Measurements from ENCODE around the gene WFDC10B.
"Not testable (repeated sequence)": the region's sequence is repeated elsewhere in the genome, so short reads cannot be mapped to it uniquely, and the experiment has no call there.

WFDC10B gene

DNA sequence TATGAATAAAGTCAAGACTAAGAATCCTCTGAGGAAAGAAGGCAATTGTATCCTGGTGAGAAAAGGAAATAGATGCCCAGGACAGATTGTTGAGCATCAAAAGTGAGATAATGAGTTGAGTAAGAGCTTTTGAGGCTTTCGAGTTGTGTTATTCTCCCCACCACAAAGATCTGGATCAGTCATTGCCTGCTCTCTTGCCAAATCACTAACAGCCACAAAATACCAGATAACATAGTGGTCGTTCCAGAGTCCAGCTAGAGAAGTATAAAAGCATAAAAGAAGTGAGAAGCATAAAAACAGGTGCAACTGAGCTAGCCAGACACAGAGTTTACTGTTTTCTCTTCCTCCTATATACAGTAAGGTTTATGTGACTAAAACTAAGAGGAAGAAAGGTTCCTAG lies 22.2 kb upstream of the WFDC10B start:
- Histone ChIP-seq H3K4me1 (ENCODE audit: low read depth, poor library complexity, severe bottlenecking) (peaks cover 27% of the 10 kb centered on the region), H4K20me1 (ENCODE audit: insufficient read depth) (no peaks in the 10 kb centered on the region), H3K79me2 (ENCODE audit: insufficient read depth, low read depth) (no peaks in the 10 kb centered on the region), H3K9ac (no peak overlapping the region), H2AFZ (ENCODE audit: low read depth) (0 out of 2 replicates have a peak overlapping the region, but pooled peaks have one; percentile 2), H3K27me3 (ENCODE audit: insufficient read depth, low read depth) (no peaks in the 10 kb centered on the region), H3K4me2 (peak overlapping the region; percentile 26; the same call in 1 of the 2 replicates), H3K27ac (peak overlapping the region; percentile 27; the same call in 1 of the 2 replicates), H3K36me3 (ENCODE audit: insufficient read depth) (no peaks in the 10 kb centered on the region), H3K4me3 (IDR thresholded peaks at IDR 0.05; ENCODE audit: insufficient read depth, low read depth, low read length) (no peak overlapping the region)
- TF ChIP-seq, protein P1, sequence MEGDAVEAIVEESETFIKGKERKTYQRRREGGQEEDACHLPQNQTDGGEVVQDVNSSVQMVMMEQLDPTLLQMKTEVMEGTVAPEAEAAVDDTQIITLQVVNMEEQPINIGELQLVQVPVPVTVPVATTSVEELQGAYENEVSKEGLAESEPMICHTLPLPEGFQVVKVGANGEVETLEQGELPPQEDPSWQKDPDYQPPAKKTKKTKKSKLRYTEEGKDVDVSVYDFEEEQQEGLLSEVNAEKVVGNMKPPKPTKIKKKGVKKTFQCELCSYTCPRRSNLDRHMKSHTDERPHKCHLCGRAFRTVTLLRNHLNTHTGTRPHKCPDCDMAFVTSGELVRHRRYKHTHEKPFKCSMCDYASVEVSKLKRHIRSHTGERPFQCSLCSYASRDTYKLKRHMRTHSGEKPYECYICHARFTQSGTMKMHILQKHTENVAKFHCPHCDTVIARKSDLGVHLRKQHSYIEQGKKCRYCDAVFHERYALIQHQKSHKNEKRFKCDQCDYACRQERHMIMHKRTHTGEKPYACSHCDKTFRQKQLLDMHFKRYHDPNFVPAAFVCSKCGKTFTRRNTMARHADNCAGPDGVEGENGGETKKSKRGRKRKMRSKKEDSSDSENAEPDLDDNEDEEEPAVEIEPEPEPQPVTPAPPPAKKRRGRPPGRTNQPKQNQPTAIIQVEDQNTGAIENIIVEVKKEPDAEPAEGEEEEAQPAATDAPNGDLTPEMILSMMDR (conservative IDR thresholded peaks at IDR 0.05; ENCODE audit: low read depth, low read length): no peak

DNA sequence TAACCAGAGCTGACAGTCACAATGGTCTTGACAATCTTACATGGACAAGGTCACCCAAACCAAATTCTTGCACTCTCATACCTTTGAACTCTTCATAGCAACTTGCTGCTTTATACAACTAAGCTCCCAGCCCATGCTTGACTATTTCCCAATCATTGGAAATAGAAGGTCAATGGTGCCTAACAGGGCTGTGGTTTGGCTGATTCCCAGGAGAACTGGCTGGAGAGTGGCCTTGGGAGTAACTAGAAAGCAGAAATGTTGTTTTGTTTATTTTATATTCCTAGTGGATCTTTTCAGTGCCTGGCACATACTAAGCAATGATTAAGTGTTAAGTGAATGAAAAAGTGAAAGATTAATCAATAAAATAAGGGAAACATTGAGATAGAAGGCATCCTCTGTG lies 20.3 kb upstream of the WFDC10B start:
- Histone ChIP-seq H3K4me1 (ENCODE audit: low read depth, poor library complexity, severe bottlenecking) (peaks cover 27% of the 10 kb centered on the region), H2AFZ (ENCODE audit: low read depth) (no peak overlapping the region), H4K20me1 (ENCODE audit: insufficient read depth) (no peaks in the 10 kb centered on the region), H3K27me3 (ENCODE audit: insufficient read depth, low read depth) (no peaks in the 10 kb centered on the region), H3K27ac (no peak overlapping the region), H3K4me3 (IDR thresholded peaks at IDR 0.05; ENCODE audit: insufficient read depth, low read depth, low read length) (no peak overlapping the region), H3K36me3 (ENCODE audit: insufficient read depth) (no peaks in the 10 kb centered on the region), H3K79me2 (ENCODE audit: insufficient read depth, low read depth) (no peaks in the 10 kb centered on the region), H3K4me2 (no peak overlapping the region), H3K9ac (no peak overlapping the region)
- TF ChIP-seq, protein P1 (conservative IDR thresholded peaks at IDR 0.05; ENCODE audit: low read depth, low read length): no peak

DNA sequence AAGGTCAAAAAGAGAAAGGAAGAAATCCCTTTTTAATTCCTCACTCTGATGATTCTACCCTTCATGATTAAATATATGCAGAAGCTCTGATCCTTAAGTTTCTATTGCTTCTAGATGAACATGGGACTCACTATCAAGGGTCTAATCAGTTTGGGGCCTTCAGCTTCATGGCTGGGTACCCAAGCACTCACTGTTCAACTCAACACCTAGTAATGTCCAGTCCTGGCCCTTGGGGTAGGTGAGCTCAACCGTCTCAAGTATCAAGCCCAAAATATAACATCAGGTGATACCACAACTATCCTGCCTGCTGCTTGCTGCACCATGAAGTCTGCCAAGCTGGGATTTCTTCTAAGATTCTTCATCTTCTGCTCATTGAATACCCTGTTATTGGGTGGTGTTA lies 17.2 kb upstream of the WFDC10B start, which contains the start of gene SPINT4:
Gene SPINT4 (plus strand): TSS at position 301 of the 400 bp plus-strand sequence. CDS start 21 bp downstream, at position 322.
- no peaks in the 10 kb centered on the region for H3K79me2 ChIP-seq (ENCODE audit: insufficient read depth, low read depth)
- H3K4me1 ChIP-seq (ENCODE audit: low read depth, poor library complexity, severe bottlenecking): peaks cover 19% of the 10 kb centered on the region
- H2AFZ ChIP-seq (ENCODE audit: low read depth): no peak within 1 kb of the TSS
- no peak within 1 kb of the TSS for H3K4me2 ChIP-seq
- TF ChIP-seq, protein P1 (conservative IDR thresholded peaks at IDR 0.05; ENCODE audit: low read depth, low read length): no peak
- H3K27ac ChIP-seq: no peak within 1 kb of the TSS
- no peaks in the 10 kb centered on the region for H3K36me3 ChIP-seq (ENCODE audit: insufficient read depth)
- H3K27me3 ChIP-seq (ENCODE audit: insufficient read depth, low read depth): no peaks in the 10 kb centered on the region
- no peaks in the 10 kb centered on the region for H4K20me1 ChIP-seq (ENCODE audit: insufficient read depth)
- no peak within 1 kb of the TSS for H3K4me3 ChIP-seq (IDR thresholded peaks at IDR 0.05; ENCODE audit: insufficient read depth, low read depth, low read length)
- no peak within 1 kb of the TSS for H3K9ac ChIP-seq

DNA sequence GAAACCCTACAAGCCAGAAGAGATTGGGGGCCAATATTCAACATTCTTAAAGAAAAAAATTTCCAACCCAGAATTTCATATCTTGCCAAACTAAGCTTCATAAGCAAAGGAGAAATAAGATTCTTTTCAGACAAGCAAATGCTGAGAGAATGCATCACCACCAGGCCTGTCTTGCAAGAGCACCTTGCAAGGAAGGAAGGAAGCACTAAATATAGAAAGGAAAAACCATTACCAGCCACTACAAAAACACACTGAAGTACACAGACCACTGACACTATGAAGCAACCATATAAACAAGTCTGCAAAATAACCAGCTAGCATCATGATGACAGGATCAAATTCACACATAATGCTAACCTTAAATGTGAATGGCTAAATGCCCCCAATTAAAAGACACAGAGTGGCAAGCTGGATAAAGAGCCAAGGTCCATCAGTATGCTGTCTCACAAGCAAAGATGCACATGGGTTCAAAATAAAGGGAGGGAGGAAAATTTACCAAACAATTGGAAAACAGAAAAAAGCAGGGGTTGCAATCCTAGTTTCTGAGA lies 11.4 kb upstream of the WFDC10B start:
- H3K4me3 ChIP-seq (IDR thresholded peaks at IDR 0.05; ENCODE audit: insufficient read depth, low read depth, low read length); H3K27me3 ChIP-seq (ENCODE audit: insufficient read depth, low read depth); H3K79me2 ChIP-seq (ENCODE audit: insufficient read depth, low read depth); H4K20me1 ChIP-seq (ENCODE audit: insufficient read depth); H3K9ac ChIP-seq; H3K36me3 ChIP-seq (ENCODE audit: insufficient read depth); H2AFZ ChIP-seq (ENCODE audit: low read depth): not testable (repeated sequence)
- peaks cover 47% of the 10 kb centered on the region for H3K4me1 ChIP-seq (ENCODE audit: low read depth, poor library complexity, severe bottlenecking)
- H3K4me2 ChIP-seq: peak overlapping the region; percentile 58
- peak overlapping the region; percentile 48 for H3K27ac ChIP-seq

DNA sequence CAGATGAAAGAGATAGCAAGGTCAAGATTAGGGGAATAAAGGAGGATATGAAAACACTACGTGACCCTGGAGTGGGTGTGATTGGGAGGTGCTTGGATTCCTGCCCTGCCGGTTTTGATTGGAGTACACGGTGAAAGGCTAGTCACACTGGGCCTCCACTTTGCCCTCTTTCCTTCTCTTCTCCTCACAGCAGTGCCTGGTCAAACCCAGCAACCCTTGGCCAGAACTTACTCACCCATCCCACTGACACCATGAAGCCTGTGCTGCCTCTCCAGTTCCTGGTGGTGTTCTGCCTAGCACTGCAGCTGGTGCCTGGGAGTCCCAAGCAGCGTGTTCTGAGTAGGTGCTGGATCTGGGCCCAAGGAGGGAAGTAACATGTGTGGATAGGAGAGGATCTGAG lies 2.9 kb downstream of the WFDC10B start, which contains the start of gene WFDC13:
Gene WFDC13 (plus strand): TSS at position 166 of the 400 bp plus-strand sequence. CDS start 86 bp downstream, at position 252.
- no peak within 1 kb of the TSS for H3K4me2 ChIP-seq

More for the DNA sequence above, 2.9 kb downstream of the WFDC10B start, which contains the start of gene WFDC13:
- no peaks in the 10 kb centered on the region for H3K36me3 ChIP-seq (ENCODE audit: insufficient read depth)
- no peak within 1 kb of the TSS for H3K9ac ChIP-seq
- no peaks in the 10 kb centered on the region for H4K20me1 ChIP-seq (ENCODE audit: insufficient read depth)
- H3K27ac ChIP-seq: no peak within 1 kb of the TSS
- no peak within 1 kb of the TSS for H3K4me3 ChIP-seq (IDR thresholded peaks at IDR 0.05; ENCODE audit: insufficient read depth, low read depth, low read length)
- peaks cover 19% of the 10 kb centered on the region for H3K4me1 ChIP-seq (ENCODE audit: low read depth, poor library complexity, severe bottlenecking)
- no peaks in the 10 kb centered on the region for H3K79me2 ChIP-seq (ENCODE audit: insufficient read depth, low read depth)
- no peaks in the 10 kb centered on the region for H3K27me3 ChIP-seq (ENCODE audit: insufficient read depth, low read depth)
- no peak within 1 kb of the TSS for H2AFZ ChIP-seq (ENCODE audit: low read depth)
- TF ChIP-seq, protein P1 (conservative IDR thresholded peaks at IDR 0.05; ENCODE audit: low read depth, low read length): no peak

Measured in KMS-11 (cell line).